ENCODE measurements around the gene BABAM1. TPM values are rescaled to one million over a fixed set of nuclear protein-coding genes. Genes with fewer than 3 reads are reported as not detected.
"Not testable (repeated sequence)": the region's sequence is repeated elsewhere in the genome, so short reads cannot be mapped to it uniquely, and the experiment has no call there.

BABAM1 gene
- total and polyA plus RNA-seq, 2 experiments from 2014 or later: 82.7 to 90.3 TPM

DNA sequence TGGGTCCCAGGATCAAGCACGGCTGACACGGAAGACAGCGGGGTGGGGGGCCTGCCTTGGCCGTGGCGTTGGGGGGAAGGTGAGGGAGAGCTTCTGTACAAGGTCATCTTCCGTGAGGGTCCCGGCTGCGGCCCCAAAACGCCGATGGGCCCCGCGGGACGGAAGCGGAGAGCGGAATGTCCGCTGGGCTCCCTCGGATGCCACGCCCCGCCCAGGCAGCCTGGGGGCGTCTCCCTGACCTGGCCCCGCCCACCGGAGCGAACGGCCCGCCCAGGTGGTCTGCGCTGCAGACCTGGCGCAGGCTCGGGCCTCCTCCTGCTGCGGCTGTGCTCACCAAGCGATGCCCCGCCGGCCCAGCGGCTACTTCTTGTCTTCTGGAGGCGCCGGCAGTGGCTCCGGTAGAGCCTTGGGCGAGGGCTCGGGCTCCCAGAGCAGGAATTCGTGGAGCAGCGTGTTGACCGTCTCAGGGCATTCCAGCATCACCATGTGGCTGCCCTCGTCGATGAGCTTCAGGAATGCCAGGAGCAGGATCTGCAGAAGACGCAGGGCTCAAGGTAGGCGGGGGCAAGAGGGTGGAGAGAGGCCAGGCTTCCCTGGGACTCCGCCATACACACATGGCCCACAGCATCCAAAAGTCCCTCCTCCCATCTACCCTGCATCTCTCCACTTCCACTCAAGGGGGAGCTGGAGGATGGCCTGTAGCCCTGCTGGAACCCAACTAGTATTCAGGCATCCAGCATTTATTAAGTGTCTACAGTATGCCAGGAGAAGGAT, 25.2 kb downstream of the BABAM1 start:
- Histone ChIP-seq H3K9ac (peak overlapping the region; percentile 64), H3K9me2 (ENCODE audit: insufficient read depth) (no peaks in the 10 kb centered on the region), H3K27me3 (replicated peaks; ENCODE audit: insufficient read depth) (no peaks in the 10 kb centered on the region), H3K27ac (peak overlapping the region; percentile 37), H3K79me2 (ENCODE audit: insufficient read depth) (no peaks in the 10 kb centered on the region), H3K36me3 (ENCODE audit: low read depth) (no peaks in the 10 kb centered on the region), H3K9me3 (ENCODE audit: low read depth) (no peaks in the 10 kb centered on the region), H4K20me1 (ENCODE audit: insufficient read depth) (no peaks in the 10 kb centered on the region), H3K4me2 (ENCODE audit: unreplicated experiment) (peak overlapping the region; percentile 83), H2AFZ (peak overlapping the region; percentile 99), H3K4me1 (ENCODE audit: insufficient read depth) (no peaks in the 10 kb centered on the region), H3F3A (ENCODE audit: insufficient read depth) (peaks cover 6% of the 10 kb centered on the region; the same call in 1 of the 2 replicates), H3K4me3 (peak overlapping the region; percentile 83)
- in situ Hi-C loops (cut with MboI): no loop called here
- peak; percentile 92 for DNase-seq
- TF ChIP-seq EZH2 (IDR thresholded peaks at IDR 0.05; ENCODE audit: insufficient read depth, poor library complexity, severe bottlenecking) (no peak), EZH2phosphoT487 (IDR thresholded peaks at IDR 0.05; ENCODE audit: insufficient read depth, low read depth) (no peak)
- WGBS, 2 experiments (ENCODE audit: low coverage in 1 of 2, low lambda C conversion rate in 2 of 2, missing lambda C conversion rate in 2 of 2): 7 to 11% methylated on average over 22 to 35 of the region's 46 CpGs

DNA sequence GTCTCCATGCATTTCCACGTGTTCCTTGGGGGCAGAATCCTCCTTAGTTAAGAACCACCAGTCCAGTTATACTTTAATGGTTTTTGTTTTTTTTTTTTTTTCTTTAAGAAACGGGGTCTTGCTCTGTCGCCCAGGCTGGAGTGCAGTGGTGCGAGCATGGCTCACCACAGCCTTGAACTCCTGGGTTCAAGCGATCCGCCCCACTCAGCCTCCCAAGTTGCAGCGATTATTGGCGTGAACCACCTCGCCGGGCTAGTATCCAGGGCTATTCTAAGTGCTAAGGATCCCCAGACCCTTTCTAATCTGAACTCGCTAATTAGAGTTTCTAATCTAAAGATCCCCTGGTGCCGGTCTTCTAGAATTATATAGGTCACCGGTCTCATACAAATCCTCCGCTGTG, 26.4 kb downstream of the BABAM1 start:
- in situ Hi-C loops (cut with MboI): no loop called here
- Histone ChIP-seq H3F3A (ENCODE audit: insufficient read depth) (peaks cover 6% of the 10 kb centered on the region; the same call in 1 of the 2 replicates), H4K20me1 (ENCODE audit: insufficient read depth) (no peaks in the 10 kb centered on the region), H3K9me2 (ENCODE audit: insufficient read depth) (no peaks in the 10 kb centered on the region), H3K4me3 (no peak overlapping the region), H3K27me3 (replicated peaks; ENCODE audit: insufficient read depth) (no peaks in the 10 kb centered on the region), H3K36me3 (ENCODE audit: low read depth) (no peaks in the 10 kb centered on the region), H3K79me2 (ENCODE audit: insufficient read depth) (no peaks in the 10 kb centered on the region), H3K9me3 (ENCODE audit: low read depth) (no peaks in the 10 kb centered on the region), H3K27ac (no peak overlapping the region), H3K4me2 (ENCODE audit: unreplicated experiment) (no peak overlapping the region), H3K9ac (no peak overlapping the region), H3K4me1 (ENCODE audit: insufficient read depth) (no peaks in the 10 kb centered on the region), H2AFZ (no peak overlapping the region)
- DNase-seq: no peak
- TF ChIP-seq EZH2phosphoT487 (IDR thresholded peaks at IDR 0.05; ENCODE audit: insufficient read depth, low read depth): no peak
- no peak for TF ChIP-seq EZH2 (IDR thresholded peaks at IDR 0.05; ENCODE audit: insufficient read depth, poor library complexity, severe bottlenecking)
- WGBS, 2 experiments (ENCODE audit: low coverage in 1 of 2, low lambda C conversion rate in 2 of 2, missing lambda C conversion rate in 2 of 2): 92 to 93% methylated on average over 13 to 14 of the region's 14 CpGs

DNA sequence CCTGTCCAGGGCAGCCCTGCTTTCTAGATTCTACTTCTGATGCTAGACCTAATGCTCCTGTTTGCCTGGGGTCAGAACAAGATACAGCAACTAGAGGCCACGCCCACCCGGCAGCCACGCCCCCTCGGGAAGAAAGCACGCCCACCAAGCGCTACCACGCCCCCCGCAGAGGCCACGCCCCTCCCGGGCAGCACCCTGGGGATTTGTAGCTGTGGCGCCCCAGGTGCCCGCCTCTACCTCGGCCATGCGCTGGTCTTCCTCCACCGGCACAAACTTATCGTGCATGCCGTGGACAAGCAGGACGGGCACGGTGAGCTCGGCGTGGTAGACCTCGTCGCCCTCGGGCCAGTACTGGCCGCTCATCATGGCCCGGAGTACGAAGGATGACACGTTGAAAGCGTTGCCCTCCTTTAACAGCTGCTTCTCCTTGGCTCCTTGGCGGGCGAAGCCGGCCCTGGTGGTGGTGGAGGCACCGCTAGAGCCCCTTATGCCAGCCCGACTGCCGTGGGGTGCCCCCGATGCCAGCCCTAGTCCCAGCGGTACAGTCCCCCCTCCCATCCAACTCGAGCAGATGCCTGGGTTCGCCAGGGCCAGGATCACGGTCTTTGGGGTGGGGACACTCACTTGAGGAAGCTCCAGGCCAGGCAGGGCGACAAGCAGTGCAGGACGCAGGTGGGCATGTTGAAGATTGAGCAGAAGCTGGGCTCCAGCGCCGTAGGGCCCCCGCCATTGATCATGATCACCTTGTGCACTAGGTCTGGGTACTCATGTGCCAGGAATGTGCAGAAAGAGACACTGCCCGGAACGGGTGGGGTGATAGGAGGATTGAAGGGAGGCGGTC, 27.0 kb downstream of the BABAM1 start:
- WGBS, 2 experiments (ENCODE audit: low coverage in 1 of 2, low lambda C conversion rate in 2 of 2, missing lambda C conversion rate in 2 of 2): 77 to 94% methylated on average over 33 to 48 of the region's 48 CpGs
- peak; percentile 49 for DNase-seq
- H2AFZ ChIP-seq: no peak overlapping the region
- H3K9ac ChIP-seq: no peak overlapping the region
- no peaks in the 10 kb centered on the region for H3K9me2 ChIP-seq (ENCODE audit: insufficient read depth)
- H3K27me3 ChIP-seq (replicated peaks; ENCODE audit: insufficient read depth): no peaks in the 10 kb centered on the region
- no peaks in the 10 kb centered on the region for H3K9me3 ChIP-seq (ENCODE audit: low read depth)
- H3K4me1 ChIP-seq (ENCODE audit: insufficient read depth): no peaks in the 10 kb centered on the region
- H3F3A ChIP-seq (ENCODE audit: insufficient read depth): peaks cover 6% of the 10 kb centered on the region; the same call in 1 of the 2 replicates
- H3K36me3 ChIP-seq (ENCODE audit: low read depth): no peaks in the 10 kb centered on the region
- no peaks in the 10 kb centered on the region for H3K79me2 ChIP-seq (ENCODE audit: insufficient read depth)
- H3K4me3 ChIP-seq: no peak overlapping the region
- TF ChIP-seq EZH2 (IDR thresholded peaks at IDR 0.05; ENCODE audit: insufficient read depth, poor library complexity, severe bottlenecking): no peak
- H3K4me2 ChIP-seq (ENCODE audit: unreplicated experiment): no peak overlapping the region
- H3K27ac ChIP-seq: no peak overlapping the region
- H4K20me1 ChIP-seq (ENCODE audit: insufficient read depth): no peaks in the 10 kb centered on the region
- in situ Hi-C loops (cut with MboI): no loop called here

DNA sequence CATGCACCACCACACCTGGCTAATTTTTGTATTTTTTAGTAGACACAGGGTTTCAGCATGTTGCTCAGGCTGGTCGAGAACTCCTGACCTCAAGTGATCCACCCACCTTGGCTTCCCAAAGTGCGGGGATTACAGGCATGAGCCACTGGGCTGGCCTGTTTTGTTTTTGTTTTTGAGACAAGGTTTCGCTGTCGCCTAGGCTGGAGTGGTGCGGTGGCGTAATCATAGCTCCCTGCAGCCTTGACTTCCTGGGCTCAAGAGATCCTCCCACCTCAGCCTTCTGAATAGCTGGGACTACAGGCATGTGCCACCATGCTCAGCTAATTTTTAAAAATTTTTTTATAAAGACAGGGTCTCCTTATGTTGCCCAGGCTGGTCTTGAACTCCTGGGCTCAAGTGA, 28.3 kb downstream of the BABAM1 start:
- WGBS, 2 experiments (ENCODE audit: low coverage in 1 of 2, low lambda C conversion rate in 2 of 2, missing lambda C conversion rate in 2 of 2): 97 to 99% methylated on average over 6 of the region's 6 CpGs
- H3K4me1 ChIP-seq (ENCODE audit: insufficient read depth); H3K9ac ChIP-seq; in situ Hi-C loops (cut with MboI); H3K27ac ChIP-seq; H4K20me1 ChIP-seq (ENCODE audit: insufficient read depth); H3K4me2 ChIP-seq (ENCODE audit: unreplicated experiment); H3K9me3 ChIP-seq (ENCODE audit: low read depth); H3K9me2 ChIP-seq (ENCODE audit: insufficient read depth); H3F3A ChIP-seq (ENCODE audit: insufficient read depth); DNase-seq; H3K36me3 ChIP-seq (ENCODE audit: low read depth); H3K79me2 ChIP-seq (ENCODE audit: insufficient read depth); H2AFZ ChIP-seq; H3K4me3 ChIP-seq; H3K27me3 ChIP-seq (replicated peaks; ENCODE audit: insufficient read depth): not testable (repeated sequence)
